Renal cortex interstitium (tissue), 11 donors: Measurements from ENCODE around the gene GPR139. TPM values are rescaled to one million over a fixed set of nuclear protein-coding genes. Genes with fewer than 3 reads are reported as not detected.

Experiments used
- DNase-seq, 11 donors: peaks; one replicate each; pipeline ENCODE4 v3.0.0-alpha.2; 2013; ENCODE audit warnings: low read depth in 9 of 11, low spot score in 4 of 11; ENCODE audit errors: extremely low read depth in 1 of 11
- polyA plus RNA-seq, 3 donors: library from polyadenylated mRNA; unstranded; fragments of 120-200 nt; gene quantifications; one replicate each; pipeline ENCODE4 v1.2.1, GENCODE V29; 2013; ENCODE audit not compliant: insufficient read length in 3 of 3

Gene GPR139
- polyA plus RNA-seq, 3 donors, result not detected

DNA sequence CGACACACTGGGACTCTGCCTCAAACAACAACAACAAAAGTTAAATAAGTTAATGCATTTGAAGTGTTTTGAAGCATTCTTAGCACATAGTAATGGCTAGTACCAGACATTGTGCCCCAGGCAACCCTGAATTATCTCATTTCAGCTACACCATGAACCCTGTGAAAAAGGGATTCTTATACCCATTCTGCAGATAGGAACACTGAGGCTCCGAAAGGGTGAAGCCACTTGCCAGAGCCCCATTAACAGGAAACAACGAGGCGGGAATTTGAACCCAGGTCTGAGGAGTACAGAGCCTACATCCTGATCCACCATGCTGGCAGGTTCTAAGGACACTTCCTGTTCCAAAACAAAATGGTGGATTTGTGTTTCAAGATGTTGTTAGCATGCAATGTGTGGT is 9.2 kb downstream of the GPR139 start:
- DNase-seq, result no peak

DNA sequence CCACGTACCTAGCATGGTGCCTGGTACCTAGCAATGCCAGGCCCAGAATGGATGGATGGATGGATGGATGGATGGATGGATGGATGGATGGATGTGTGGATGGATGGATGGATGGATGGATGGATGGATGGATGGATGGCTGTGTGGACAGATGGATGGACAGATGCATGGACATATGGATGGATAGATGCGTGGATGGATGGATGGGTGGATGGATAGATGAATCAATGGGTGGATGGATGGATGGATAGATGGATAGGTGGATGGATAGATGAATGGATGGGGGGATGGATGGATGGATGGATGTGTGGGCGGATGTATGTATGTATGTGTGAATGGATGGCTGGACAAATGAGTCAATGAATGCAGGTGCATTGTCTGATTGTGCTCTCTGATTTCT is 12.6 kb downstream of the GPR139 start:
- DNase-seq, result no peak

DNA sequence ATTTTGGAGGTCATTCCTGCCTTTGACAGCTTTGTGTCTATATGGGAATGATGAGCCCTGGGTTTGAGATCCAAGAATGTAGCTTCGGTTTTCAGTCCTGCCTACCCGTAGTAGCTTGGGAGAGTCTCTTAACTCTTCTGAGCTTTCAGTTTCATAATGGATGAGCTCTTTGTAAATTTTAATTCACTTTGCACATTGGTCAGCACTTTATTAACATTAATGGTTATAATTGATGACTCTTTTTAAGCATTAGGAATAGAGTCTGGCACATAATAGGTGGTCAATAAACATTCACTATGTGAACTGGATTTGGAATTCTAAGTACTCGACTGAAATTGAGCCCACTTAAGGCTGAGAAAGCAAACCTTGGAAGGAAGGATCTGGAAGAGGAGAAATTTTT is 17.3 kb downstream of the GPR139 start:
- DNase-seq, result no peak

DNA sequence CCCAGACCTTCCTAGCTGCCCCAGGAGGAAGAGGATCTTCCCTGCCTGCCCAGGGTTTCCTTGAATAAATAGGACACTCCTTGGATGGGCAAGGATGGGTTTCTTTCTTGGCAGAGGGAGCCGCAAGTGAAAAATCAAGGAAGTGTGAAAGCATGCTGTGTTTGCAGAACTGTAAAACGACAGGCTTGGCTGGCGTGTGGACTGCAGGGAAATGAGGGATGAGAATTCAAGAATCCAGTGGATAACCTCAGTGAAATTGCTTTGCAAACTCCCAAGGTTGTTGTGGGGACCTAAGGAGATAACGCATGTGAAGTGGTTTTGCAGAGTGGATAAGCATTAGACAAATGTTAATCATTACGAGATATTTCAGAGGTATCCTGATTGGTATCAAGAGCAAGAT is 20.4 kb downstream of the GPR139 start:
- no peak for DNase-seq

DNA sequence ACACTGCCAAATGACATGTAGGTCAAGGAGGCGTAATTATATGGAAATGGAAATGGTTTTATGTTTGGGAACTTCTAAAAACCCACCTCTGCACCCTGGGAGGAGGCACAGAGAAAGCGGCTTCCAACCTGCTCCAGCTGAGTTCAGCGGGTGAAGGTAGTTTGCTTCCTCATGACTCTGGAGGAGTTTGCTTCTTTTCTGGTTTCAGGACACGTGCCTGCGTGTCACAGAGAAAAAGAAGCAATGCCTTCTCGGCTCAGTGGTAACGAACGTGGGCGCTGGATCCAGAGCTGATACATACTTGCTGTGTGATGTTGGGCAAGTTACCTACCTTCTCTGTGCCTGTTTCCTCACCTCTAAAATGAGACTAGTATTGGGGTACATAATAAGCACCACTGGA is 22.1 kb downstream of the GPR139 start:
- DNase-seq, result no peak

DNA sequence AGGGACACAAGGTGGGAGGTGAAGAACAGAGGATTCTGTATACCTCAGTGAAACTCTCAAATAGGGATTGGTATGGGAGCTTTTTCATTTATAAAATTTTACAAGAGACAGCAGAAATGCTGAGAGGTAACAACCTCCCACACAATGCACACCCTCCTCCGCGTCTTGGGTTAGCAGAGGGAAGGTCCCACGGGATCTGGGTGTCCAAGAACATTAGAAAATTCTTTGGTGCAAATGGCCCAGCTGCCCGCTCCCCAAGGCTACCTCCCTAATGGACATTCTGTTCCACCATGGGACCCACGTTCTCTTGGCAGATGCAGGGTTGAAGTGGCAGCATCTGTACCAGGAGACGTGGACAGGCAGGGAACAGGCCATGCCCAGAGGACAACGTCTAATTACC is 22.5 kb downstream of the GPR139 start:
- no peak for DNase-seq

DNA sequence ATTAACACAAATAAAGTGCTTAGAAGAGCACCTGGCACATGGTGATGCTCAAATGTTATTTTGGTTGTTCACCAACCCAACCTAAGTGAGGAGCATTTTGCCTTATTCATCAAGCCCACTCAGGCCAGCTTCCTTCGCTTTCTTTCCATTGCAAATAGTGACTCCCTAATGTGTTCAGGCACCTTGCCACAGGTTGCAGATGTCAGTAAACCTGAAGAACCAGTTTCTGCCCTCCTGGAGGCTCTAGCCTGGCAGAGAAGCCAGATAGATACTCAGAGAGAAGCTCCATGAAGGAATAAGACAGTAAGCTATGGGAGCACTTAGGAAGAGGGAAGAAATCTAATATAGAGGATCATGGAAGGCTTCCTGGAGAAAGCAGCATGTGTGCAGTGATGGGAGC is 23.9 kb downstream of the GPR139 start:
- DNase-seq, result no peak

DNA sequence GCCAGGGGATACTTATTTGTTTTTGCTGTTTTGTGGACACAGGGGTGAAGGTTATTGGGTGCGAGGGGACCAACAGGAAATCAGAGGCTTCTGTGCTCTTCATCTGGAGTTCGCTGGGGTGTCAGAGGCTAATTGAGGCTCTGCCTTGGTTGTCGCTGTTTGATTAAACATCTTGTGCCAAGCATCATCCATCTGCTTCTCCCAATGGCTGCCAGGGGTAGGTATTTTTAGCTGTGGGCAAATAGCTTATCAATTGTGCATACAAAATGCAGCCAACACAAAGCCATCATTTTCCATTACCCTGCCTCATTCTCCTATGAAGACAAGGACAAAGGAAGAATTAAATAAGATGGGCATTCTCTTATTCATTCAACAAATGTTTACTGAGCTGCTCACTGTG is 27.8 kb downstream of the GPR139 start:
- DNase-seq, result no peak

DNA sequence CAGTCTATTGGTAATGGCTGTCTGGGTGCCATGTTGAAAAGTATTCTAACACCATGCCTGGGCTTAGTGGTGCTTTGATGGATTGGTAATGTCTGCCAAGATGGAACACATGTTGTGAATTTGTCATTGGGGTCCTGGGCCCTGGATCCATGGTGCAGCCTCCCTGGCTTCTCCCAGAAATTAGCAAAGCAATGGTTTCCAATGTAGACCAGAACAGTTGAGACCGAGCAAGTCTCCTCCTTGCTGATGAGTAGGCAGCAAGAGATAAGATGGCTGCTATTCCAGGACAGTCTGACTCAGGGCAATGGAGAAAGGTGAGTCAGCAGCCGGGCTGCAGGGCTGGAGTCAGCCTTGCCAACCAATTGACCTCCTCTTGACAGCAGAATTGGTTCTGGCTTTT is 30.8 kb downstream of the GPR139 start:
- DNase-seq, result no peak

DNA sequence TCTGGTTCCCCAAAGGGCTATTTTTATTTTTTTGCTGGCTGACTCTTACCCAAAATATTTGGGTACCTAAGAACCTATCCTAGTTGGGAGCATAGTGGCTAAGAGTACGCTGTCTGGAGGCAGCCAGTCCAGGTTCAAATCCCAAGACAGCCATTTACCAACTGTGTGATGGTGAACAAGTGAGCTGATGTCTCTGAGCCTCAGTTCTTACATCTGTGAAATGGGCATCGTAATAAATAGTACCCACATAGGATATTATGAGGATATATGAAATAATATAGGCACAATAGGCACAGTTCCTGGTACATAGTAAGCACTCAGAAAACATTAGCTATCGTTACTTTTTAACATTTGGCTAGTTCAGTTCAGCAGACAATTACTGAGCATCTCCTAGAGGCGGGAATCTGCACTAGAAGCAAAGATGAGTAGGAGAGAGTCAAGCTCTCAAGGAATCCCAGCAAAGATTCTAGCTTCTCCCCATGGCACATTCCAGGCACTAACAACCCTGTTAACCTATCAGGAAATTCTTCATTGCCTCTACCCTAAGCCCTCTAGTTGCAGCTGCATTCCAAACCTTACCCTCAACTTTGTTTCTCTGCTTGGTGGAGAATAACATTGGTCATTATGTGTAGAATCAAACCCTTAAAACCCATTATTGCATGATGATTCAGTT is 31.6 kb downstream of the GPR139 start:
- no peak for DNase-seq

DNA sequence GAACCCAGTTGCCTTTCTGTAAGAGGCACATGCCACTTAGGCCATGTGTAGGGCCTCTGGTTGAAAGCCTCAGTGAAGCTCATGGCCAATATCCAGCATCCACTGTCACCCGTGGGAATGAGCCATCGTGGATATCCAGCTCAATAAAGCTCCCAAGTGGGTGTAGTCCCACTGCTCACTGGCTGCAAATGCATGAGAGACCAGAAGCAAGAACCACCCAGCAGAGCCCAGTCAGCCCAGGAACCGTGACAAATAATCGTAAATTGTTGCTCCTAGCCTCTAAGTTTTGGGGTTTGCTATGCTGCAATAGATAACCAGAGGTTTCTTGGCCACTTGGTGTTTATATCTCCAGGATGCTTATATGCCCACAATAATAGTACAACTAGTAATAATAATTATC is 33.7 kb downstream of the GPR139 start:
- no peak for DNase-seq

DNA sequence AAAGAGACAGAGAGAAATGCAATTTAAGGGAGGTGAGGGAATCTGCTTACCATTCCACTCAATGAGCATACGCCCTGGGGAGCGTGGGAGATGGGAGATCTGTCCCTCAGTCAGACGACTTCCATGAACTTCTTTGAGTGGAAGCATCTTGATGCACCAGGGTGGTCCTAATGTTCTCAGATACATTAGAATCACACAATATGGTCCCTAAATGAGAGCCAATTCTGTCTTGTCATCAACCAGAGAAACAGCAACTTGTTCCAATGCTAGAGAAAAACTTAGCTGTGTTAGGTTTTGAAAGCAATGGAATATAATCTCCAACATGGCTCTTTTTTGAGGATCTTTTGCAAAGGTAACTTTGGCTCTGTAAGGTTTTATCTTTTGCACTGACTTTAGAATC is 44.1 kb downstream of the GPR139 start:
- no peak for DNase-seq

DNA sequence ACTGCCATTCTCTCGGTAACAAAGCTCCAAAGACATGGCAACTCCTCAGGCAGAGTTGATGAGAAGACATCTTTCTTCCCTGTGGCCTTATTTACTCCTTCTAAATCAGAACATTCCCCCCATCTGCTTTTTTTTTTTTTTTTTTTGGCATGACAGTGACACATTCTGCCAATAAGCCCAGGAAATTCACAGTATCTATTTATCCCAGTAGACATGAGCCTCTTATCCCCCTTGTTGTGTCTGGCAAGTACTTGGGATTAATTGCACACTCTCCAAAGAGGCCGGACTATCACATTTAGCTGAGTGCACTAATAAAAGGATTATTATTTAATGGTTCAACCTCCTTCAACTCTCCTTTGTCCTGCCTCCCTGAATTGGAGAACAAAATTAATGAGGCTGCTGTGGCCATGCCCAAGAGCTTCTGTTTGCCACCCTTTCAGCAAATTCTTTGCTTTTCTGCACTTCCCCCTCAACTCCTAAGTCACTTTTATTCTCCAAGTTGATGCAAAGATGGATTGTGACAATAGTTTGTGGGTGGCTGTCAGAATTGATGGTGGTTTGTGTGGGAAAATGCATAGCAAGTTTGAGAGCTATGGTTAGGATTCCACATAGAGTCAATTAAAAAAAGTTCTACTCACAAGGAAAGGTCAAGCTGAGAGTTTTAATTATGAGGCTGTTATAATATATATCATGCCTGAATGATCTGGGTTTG is 47.2 kb downstream of the GPR139 start:
- no peak for DNase-seq

DNA sequence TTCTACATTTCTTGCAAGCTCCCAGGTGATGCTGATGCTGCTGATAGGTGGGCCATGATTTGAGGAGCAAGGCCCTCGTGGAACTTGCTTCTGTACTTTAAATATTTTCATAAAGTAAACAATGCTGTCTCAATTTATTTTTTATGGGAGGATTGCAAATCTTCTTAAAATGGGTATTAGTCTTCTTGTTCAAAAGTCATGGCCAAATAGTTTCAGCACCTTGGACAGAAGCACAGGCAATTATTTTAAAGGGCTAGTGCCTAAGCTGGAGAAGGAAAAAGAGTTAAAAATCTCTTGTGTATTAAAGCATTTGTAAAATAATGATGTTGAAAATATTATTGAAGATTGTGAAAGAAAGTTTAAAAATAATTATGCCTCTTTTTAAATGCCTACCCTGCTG is 50.5 kb downstream of the GPR139 start:
- peak; percentile 7 to 55 (median 21) for DNase-seq

DNA sequence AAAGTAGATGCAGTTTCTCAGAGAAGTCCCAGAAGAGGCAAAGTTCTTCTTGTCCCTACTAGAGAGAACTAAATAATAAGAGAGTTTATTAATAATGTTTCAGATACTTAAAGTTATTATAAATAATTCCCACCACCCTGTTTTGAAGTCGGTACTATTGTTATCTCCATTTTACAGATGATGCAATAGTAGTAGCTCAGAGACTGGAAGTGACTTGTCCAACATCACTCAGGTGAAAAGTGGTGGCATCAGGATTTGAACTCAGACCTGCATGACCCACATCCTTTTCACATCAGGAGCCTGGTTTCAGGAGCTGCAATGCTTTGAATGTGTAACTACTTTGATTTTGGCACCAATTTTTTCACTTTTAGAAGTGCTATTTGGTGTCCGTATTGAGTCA is 52.7 kb downstream of the GPR139 start:
- no peak for DNase-seq

DNA sequence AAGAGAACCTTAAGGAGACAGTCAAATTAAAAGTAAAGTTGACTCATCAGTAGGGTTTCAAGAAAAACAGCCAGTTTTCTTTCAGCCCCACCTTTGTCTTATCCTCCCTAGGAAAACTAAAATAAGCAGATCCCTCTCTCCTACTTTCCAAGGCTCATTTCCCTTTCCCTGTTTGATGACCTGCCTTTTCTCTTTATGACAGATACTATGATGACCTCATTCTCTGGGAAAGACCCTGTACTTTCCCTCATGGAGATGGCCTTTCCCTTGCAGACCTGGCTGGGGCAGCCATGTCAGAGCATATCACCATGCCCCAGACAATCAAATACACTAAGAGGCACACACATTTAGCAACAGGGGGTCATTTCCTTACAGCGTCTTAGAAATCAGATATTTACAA is 53.6 kb downstream of the GPR139 start:
- DNase-seq, result no peak

DNA sequence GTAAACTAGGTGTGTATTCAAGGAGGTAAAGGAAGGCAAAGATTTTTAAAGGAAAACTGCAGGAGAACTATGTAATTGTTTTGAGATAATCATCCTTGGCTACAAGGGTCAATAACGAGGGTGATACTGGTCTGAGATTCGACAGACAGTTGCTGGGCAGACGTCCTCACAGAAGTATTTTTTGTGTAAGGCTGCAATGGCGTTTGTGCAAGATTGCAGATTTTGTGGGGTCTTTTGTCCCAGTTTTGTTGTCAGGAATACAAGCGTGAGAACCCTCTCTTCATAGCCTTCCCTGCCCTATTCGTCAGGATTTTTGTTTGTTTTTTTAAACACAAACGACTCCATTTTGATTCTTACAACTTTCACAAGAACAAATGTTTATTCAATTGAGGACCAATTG is 57.5 kb downstream of the GPR139 start:
- DNase-seq, result no peak

DNA sequence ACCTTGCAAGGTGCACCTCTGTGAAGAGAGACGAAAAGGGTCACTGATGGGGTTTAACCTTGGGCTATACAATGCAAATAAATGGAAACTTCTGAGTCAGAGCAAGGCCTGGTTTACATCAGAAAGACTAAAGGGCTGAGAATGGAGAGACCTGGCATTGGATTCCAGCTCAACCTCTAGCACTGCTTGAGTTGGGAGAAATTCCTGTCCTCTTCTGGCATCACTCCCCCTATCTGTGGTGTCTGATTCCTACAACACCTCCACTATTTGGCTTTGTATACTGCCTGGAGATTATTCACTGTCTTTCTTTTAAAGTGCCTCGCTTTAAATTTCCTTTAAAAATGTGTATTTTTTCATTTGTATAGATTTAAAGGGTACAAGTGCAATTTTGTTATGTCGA is 68.8 kb downstream of the GPR139 start:
- no peak for DNase-seq

DNA sequence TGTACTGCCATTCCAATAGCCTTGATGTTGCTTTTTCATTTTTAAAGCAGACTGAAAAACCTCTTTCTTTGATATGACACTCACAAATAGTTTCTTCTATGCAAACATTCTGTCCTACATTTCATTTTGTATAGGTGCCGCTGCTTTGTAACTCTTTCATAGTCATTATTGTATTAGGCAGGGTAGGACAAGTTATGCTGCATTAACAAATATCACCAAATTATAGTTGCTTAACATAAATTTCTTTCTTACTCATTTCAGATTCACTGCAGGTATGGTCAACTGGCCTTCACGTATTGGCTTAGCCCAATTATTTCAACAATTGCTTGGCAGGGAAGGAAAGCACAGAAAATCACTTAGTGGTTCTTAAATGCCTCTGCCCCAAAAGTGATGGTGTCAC is 70.8 kb downstream of the GPR139 start:
- DNase-seq, result no peak

DNA sequence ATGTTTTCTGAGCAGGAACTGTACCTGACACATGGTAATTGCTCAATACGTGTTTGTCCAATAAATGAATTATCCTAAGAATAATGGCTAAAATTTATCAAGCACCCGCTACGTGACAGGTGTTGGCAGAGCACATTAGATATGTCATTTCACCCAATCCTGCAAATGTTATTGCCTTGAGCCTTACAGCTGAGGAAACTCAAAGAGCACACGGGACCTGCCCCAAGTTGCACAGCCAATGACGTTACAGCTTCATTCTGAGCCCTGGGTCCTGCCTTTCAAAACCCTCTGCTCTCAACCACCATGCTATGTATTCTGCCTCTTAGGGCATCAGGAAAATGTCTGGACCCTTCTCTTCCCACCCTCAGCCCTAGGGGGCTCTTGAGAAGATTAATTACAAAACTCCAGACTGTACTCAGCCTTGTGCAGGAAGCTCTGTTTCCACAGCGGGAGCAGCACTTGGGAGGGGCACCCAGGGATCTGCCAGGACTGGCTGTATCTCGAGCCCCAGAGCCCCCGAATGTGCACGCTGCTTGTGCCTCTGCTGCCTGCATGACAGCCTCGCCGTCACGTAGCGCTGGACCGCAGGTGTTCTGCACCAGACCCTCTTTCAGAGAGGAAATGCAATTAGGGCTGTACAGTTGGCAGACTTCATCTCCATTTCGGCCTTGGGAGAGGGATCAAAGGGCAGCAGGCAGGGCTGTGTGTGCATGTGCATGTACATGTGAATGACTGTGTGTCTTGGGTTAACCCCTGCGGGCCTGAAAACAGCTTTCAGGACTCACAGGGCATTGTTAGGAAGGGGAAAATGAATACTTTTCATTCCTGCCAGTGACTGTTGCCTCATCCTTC is 71.6 kb downstream of the GPR139 start:
- DNase-seq, result no peak
